ENCODE results near the gene LMF1.
"Not testable (repeated sequence)": the region's sequence is repeated elsewhere in the genome, so short reads cannot be mapped to it uniquely, and the experiment has no call there.

The LMF1 gene

GRCh38 chr16:869823-870641 lies 100.8 kb downstream of the LMF1 start:
- no peak for DNase-seq (ENCODE audit: low read depth in 3 of 3)

GRCh38 chr16:868846-869822 lies 101.7 kb downstream of the LMF1 start:
- DNase-seq (ENCODE audit: low read depth in 3 of 3): no peak

- DNase-seq (ENCODE audit: low read depth in 3 of 3): no peak
Measured at GRCh38 chr16:868386-868755, 102.4 kb downstream of the LMF1 start.

GRCh38 chr16:867421-868385 lies 103.1 kb downstream of the LMF1 start:
- DNase-seq (ENCODE audit: low read depth in 3 of 3): no peak

GRCh38 chr16:866252-866896 lies 104.4 kb downstream of the LMF1 start:
- DNase-seq (ENCODE audit: low read depth in 3 of 3): no peak

- DNase-seq (ENCODE audit: low read depth in 3 of 3): no peak
Measured at GRCh38 chr16:865026-865425, 105.8 kb downstream of the LMF1 start.

GRCh38 chr16:861446-861845 lies 109.3 kb downstream of the LMF1 start:
- no peak for DNase-seq (ENCODE audit: low read depth in 3 of 3)

- no peak for DNase-seq (ENCODE audit: low read depth in 3 of 3)
Measured at GRCh38 chr16:860891-861290, 109.9 kb downstream of the LMF1 start.

GRCh38 chr16:858971-859370 lies 111.8 kb downstream of the LMF1 start:
- not testable (repeated sequence) for DNase-seq (ENCODE audit: low read depth in 3 of 3)

GRCh38 chr16:858441-858840 lies 112.3 kb downstream of the LMF1 start:
- not testable (repeated sequence) for DNase-seq (ENCODE audit: low read depth in 3 of 3)

GRCh38 chr16:856811-857210 lies 114.0 kb downstream of the LMF1 start:
- DNase-seq (ENCODE audit: low read depth in 3 of 3): no peak

GRCh38 chr16:856101-856500 lies 114.7 kb downstream of the LMF1 start:
- no peak for DNase-seq (ENCODE audit: low read depth in 3 of 3)

GRCh38 chr16:855471-855870 lies 115.3 kb downstream of the LMF1 start:
- no peak for DNase-seq (ENCODE audit: low read depth in 3 of 3)

GRCh38 chr16:854808-855410 lies 115.9 kb downstream of the LMF1 start:
- DNase-seq (ENCODE audit: low read depth in 3 of 3): no peak

GRCh38 chr16:853981-854807 lies 116.6 kb downstream of the LMF1 start:
- DNase-seq (ENCODE audit: low read depth in 3 of 3): no peak

- no peak for DNase-seq (ENCODE audit: low read depth in 3 of 3)
Measured at GRCh38 chr16:853306-853705, 117.5 kb downstream of the LMF1 start.

- no peak for DNase-seq (ENCODE audit: low read depth in 3 of 3)
Measured at GRCh38 chr16:852451-853185, 118.2 kb downstream of the LMF1 start.

- DNase-seq (ENCODE audit: low read depth in 3 of 3): no peak
Measured at GRCh38 chr16:851871-852270, 118.9 kb downstream of the LMF1 start.

GRCh38 chr16:851209-851810 lies 119.5 kb downstream of the LMF1 start:
- no peak for DNase-seq (ENCODE audit: low read depth in 3 of 3)
